Fibroblast of lung (primary cell): ENCODE results near the gene KRTAP5-1.
A peak's percentile ranks its signal among the peaks of the same experiment; 100 is the strongest.

Source experiments
- CTCF ChIP-seq, 2 donors: IDR thresholded peaks in 1 of 2; conservative IDR thresholded peaks in 1 of 2; 1 replicate in 1 of 2; 2 replicates in 1 of 2; pipeline ENCODE4 v1.5.1; 2011 to 2012; ENCODE audit warnings: low read length in 2 of 2, control low read depth in 1 of 2, inconsistent platforms in 1 of 2, low read depth in 1 of 2, mild to moderate bottlenecking in 1 of 2
- EZH2 ChIP-seq: IDR thresholded peaks from 2 replicates; pipeline ENCODE4 v1.5.1; 2012; ENCODE audit warnings: low read length, control low read depth, mild to moderate bottlenecking; ENCODE audit errors: missing control alignments

GRCh38 chr11:1544536-1544935 is 40.5 kb downstream of the KRTAP5-1 start:
- TF ChIP-seq CTCF (conservative IDR thresholded peaks at IDR 0.05 in 1 of 2, IDR thresholded peaks at IDR 0.05 in 1 of 2; ENCODE audit: low read depth in 1 of 2, low read length in 2 of 2): no peak
- TF ChIP-seq EZH2: peak; percentile 12
